HG03045 (cell line): Measurements from ENCODE around the gene CCDC157.

Experiments
- ATAC-seq: cut with Tn5 transposase; IDR thresholded peaks from one replicate; pipeline ENCODE4 v1.9.1; 2021; ENCODE audit warnings: mild to moderate bottlenecking, moderate library complexity; ENCODE audit not compliant: unreplicated experiment

The CCDC157 gene

DNA sequence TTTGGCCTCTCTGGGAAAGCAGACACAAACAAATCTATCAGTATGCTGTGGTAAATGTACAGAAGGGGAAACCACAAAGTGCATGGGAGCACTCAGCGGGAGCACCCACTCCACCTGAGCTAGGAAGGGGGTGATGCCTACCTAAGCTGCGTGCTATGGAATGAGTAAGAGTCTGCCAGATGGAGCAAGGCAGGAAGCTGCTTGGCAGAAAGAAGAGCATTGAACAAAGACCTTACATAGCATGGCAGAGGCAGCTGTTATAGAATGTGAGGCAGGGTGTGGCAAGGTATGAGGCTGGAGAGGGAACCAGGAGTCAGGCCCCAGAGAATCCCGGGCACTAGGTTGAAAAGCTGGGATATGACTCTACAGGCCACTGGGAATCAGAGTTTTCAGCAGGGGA, 55.0 kb downstream of the CCDC157 start:
- no peak for ATAC-seq

DNA sequence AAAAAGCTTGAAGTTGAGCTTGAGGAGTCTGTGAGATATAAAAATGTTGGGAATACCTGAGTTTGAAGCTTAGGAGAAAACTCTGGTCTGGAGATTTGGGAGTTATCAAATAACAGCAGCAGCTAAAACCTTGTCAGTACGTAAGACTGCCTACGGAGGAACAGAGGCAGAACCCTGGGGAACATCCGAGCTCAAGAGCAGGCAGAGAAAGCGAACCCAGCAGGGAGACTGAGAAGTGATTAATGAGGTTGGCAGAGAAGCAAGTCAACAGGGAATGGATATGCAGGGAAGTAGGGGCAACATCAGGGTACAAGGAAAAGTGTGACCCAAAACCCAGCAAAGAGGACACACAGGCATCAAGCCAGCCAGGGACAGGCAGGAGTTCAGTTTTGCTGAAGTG, 56.2 kb downstream of the CCDC157 start:
- ATAC-seq, result no peak

DNA sequence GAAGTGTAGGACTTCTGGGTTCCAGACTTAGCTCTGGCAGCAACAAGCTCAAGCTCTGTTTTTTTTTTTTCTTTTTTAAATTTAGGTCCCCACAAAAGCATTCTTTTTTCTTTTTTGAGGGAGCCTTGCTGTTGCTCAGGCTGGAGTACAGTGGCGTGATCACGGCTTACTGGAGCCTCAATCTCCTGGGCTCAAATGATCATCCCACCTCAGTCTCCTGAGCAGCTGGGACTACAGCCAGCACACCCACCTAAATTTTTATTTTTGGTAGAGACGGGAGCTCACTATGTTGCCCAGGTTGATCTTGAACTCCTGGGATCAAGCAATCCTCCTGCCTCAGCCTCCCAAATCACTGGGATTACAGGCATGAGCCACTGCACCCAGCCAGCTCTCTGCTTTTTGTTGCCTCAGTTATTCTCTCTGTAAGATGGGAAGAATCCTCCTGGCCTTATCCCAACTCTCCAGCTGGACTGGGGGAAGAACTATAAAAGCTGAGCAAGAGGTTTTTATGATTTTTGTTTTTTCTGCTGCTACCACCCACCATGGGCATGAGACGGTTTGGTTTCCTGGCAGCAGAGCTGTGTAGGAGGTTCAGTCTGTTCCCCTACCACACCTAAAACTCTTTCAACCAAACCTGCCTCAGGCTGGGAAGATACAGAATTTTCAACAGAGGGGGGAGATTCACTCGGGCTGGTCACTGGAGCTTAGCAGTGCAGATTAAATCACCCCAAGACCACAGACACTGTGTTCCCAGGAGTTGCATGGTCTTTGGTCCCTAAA, 57.1 kb downstream of the CCDC157 start:
- ATAC-seq, result no peak

DNA sequence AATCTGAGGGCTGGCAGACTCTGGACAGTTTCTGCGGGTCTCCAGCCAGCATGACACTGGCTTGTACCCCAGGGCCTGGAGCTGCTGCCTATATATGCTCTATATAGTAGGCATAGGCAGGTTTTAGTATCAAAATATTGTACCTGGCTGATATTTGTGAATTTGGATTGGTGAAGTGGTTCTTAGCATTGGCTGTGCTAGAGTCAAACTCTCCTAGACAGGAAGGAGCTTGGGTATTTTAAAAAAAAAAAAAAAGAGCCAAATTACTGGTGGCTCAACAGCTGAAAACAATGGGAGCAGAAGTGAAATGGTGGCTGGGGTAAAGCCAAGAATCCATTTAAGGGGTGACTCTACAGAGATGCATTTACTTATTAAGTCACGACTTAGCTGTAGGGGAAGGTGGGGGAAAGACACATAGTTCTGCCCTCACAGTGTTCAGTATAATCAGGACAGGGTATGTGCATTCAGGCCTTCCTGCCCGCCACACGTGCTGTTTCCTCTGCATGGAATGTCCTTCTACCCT, 57.8 kb downstream of the CCDC157 start:
- no peak for ATAC-seq

DNA sequence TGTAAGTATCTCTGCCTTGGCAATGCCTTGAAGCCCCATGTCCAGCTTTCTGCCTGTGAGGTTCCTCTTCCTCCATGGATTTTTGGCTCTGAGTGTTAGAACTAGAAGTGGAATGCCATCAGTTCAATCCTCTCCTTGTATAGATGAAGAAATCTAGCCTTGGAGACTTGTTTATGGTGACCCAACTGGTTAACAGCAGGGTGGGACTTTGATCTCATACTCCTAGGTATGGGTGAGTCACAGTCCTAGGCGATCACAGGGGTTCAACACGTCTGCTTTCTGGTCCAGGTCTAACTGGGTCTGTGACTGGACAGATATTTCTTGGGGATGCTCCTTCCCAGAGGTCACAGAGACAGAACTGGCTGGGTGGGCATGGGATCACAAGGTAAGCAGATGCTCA, 59.6 kb downstream of the CCDC157 start:
- ATAC-seq, result no peak

DNA sequence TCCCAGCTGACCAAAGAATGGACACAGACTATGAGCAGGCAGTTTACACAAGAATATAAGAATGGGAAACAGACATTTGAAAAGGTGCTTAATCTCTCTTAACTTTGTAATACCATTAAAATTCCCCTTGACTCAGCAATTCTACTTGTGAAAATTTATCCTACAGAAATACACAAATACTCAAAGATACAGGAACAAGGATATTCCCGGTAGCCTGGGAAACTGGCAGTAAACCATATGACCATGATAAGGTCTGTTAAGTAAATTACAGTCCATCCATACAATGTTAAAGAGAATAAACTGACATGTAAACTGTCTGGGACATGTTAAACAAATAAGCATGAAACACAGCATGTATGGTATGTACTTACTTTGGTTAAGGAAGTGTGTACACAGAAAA, 60.0 kb downstream of the CCDC157 start:
- ATAC-seq, result no peak

DNA sequence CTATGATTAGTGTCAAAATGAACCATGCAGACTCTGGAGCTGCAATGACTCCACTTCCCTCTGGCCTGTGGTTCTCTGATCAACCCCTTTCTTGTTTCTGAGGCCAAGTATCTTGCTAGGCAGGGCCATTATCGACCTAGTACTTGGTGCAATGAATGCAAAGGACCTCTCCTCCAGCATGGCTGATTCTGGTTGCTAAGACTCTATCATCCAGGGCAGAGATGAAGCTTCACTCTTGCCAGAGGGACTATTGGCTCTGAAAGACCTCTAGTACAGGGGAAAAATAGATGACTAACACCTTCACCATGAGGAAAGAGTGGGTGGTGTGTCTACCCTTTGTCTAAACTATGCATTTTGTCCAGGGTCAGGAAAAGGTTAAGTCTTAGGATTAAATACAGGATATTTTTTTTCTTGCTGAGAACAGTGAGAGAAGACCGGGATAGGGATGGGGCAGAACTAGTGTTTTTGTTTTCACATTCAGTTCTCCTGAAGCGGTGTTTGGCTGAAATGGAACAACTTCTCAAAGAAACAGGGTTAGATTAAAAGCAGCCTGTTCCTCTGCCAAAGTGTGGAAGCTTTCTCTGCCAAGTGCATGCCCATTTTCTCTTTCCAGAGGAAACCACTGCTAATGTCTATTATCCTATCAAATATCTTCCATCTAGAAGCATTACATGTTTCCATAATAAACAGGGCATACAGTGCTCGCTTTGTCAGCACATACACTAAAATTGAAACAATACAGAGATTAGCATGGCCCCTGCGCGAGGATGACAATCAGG, 63.7 kb downstream of the CCDC157 start:
- ATAC-seq, result no peak

DNA sequence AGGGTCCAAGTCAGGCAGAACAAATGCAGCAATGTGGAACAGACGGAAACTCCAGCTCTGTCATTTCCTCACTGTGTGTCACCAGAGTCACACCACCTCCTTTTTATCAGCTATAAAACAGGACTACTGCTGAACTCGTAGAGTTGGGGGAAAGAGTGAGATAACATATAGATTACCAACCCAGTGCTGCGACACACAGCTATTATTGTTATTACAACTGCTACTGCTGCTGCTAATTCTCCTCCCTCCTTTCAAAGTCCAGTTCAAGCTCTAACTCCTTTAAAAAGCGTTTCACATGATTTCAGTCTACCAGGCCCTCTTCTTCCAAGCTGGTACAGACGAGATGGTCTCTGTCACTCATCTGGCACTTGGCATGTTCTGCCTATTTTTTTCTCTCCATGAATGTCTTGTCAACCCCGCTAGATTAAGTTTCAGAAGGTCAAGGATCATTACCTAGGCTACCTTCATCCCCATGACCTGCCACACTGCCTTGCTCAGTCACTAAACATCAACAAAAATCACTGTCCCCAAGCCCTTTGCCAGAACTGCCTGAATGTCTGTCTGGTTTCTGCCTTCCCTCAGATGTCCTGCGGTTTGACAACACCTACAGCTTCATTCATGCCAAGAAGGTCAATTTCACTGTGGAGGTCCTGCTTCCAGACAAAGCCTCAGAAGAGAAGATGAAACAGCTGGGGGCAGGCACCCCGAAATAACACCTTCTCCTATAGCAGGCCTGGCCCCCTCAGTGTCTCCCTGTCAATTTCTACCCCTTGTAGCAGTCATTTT, 65.1 kb downstream of the CCDC157 start:
- no peak for ATAC-seq

DNA sequence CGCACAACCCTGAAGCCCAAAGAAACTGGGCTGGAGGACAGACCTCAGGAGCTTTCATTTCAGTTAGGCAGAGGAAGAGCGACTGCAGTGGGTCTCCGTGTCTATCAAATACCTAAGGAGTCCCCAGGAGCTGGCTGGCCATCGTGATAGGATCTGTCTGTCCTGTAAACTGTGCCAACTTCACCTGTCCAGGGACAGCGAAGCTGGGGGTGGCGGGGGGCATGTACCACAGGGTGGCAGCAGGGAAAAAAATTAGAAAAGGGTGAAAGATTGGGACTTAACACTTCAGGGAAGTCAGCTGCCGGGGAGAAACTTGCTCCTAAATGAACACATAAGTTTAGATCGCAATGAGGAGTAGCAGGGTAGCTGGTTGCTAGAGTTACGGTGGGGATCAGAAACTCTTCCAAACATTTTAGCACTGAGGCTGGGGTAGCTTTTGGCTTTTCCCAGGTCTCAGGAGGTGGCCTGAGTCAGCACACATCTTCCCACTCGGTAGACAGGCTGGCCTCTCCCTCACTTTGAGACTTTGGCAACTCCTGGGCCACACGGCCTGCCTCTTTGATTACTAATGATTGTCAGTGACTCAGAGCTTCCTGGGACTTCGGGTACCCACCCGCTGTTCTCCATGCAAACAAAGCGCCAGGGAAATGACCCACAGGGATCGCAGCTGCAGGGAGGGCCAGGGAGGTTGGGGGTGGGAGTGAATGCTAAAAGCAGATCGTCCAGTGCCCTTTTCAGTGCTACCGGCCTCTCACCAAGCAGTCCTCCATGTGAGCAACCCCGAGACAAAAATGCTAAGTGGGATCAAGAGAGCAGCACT, 65.9 kb downstream of the CCDC157 start:
- no peak for ATAC-seq

DNA sequence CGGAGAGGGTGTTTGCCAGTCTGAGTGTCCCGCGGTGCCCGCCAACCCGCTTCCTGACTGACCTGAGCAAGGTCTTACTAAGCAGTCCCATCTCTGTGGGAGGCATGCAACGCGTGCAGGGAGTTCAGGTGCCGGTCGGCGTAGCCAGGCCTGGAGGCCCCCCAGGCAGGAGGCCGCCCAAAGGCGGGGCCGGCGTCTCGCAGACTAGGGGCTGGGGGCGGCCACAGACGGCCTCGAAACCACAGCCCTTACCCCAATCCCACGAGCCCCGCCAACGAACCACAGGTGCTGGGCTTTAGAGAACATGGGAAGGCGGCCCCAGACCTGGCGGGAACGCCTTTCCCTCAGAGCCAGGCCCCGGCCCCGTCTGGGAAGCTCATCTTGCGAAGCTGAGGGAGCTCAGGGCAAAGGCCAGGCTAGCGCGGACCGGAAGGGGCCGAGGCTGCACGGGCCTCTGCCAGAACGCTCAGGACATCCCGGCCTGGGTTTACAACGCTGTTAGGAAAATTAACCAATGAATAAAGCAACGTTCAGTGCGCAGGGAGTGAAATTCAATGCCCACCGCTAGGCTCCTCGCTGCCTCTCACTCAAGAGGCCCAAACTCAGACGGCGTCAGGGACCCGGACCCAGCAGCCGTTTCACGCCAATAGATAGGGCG, 66.6 kb downstream of the CCDC157 start:
- peak; percentile 29 for ATAC-seq

DNA sequence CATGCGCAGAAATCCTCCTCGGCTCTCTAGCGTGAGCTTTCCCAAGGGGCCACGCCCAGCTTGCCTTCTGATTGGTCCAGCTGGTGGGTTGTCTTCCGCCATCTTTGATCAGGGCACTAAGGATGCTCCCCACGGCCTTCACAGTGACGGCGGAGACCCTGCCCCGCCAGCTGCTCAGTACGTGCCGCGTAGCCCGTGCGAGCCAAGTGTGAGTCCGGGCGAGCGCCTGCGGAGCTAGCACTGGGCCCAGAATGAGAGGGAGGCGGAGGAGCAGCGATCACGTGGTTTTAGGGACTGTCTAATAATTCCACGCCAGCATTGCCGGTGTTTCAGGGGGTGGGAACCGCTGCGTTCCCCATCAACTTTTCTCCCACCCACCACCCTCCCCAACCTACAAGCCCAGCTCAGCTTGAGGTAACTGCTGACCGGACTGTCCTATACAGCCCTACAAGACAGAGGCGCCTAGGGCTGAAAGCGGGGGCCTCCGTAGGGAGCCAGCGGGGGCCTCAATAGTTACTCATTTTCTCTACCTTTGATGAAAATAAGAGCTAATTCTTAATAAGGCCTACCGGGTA, 67.2 kb downstream of the CCDC157 start:
- ATAC-seq, result peak; percentile 81

DNA sequence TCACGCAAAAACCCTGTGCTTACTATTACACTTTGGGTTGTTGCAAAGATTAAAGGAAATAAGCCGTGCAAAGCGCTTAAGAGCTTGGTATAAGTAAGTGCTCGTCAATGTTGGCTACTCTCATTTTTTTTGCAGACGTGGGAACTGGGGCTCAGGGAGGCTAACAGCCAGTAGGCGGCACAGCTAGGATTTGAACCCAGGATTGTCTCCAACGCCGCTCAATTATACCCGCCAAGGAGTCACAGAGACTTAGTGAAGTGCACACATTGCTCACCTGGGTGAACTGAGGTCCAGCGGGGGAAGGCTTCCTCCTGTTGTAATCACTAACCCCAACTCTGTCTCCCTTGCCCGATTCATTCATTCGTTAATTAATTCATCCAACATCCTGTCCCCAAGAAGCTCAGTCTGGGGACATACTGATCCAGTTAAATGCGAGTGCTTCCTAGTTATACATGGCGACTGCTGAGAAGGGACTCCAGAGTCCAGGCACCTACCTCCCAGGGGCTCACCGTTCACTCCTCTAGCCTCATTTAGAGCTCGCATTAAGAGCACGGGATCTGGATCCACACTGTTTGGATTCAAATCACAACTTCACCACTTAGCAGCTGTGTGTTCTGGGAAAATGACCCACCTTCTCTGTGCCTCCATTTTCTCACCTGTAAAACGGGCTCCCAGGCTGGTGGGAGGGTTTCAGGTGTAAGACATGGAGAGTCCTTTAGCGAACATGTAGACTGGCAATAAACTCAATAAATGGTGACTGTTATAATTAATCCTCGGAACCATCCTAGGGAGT, 67.9 kb downstream of the CCDC157 start:
- ATAC-seq, result no peak

DNA sequence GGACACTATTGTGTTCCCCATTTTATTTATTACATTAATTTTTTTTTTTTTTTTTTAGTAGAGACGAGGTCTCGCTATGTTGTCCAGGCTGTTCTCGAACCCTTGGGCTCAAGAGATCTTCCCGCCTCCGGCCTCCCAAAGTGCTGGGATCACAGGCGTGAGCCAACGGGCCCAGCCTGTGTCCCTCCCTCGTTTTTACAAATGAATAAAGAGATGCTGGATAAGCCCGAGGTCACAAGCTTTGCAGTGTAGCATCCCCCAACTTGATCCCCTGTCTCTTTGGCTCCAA, 68.5 kb downstream of the CCDC157 start:
- no peak for ATAC-seq

DNA sequence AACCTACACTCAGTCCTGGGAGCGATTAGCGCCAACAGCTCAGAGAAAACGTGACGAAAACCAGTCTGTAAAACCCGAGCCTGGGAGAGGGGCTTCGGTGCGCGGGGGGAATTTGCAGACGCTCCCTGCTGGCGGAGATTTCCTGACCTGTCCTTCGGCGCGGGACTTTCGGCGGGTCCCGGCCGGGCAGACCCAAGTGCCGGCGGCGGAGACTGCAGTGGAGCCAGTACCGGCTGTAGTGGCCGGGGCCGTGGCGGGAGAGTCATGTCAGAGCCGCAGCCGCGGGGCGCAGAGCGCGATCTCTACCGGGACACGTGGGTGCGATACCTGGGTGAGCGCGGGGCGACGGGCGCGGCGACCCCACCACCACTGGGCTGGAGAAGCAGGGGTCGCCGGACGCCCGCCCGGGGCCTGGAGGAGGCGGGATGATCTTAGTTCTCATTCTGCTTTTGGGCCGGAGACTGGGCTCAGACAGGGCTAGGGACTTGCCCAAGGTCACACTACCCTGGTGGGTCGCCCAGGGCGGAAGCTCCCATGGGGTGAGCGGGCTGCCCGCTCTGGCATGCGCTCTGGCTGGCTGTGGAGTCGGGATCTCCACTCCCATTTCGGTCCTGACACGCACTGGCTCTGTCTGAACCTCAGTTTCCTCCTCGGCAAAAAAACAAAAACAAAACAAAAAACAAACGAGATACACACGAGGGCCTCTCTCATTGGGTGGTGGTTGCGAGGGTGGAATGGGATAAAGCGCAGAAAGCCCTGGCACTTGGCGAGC, 69.0 kb downstream of the CCDC157 start, which contains the start of gene MTFP1:
Gene MTFP1, plus strand, starts transcription at position 153 of the 772 bp plus-strand sequence. Its CDS starts 112 bp downstream, at position 265.
- no peak for ATAC-seq
